CD14-positive monocyte (primary cell): ENCODE data around the gene CNOT10. TPM values are rescaled to one million over a fixed set of nuclear protein-coding genes. Genes with fewer than 3 reads are reported as not detected.
"Not testable (repeated sequence)": the region's sequence is repeated elsewhere in the genome, so short reads cannot be mapped to it uniquely, and the experiment has no call there.

Experiments used
- DNase-seq, 3 donors: peaks; one replicate each; pipeline ENCODE4 v3.0.0-alpha.2; 2011 to 2022
- H2AFZ ChIP-seq: 2 replicates; pipeline ENCODE4 v1.6.0; 2012; ENCODE audit warnings: mild to moderate bottlenecking, low read depth, low read length, inconsistent platforms; ENCODE audit not compliant: insufficient read depth, poor library complexity, severe bottlenecking
- H3K27ac ChIP-seq, 2 donors: 1 replicate in 1 of 2; 2 replicates in 1 of 2; pipeline ENCODE4 v1.5.1; 2012 to 2013; ENCODE audit warnings: low read length in 2 of 2, control low read depth in 1 of 2, inconsistent platforms in 1 of 2, low read depth in 1 of 2, mild to moderate bottlenecking in 1 of 2
- H3K27me3 ChIP-seq, 2 donors: one replicate each; pipeline versions ENCODE4 v1.6.0 to v1.6.1; 2011 to 2013; ENCODE audit warnings: low read length in 2 of 2; ENCODE audit not compliant: control insufficient read depth in 2 of 2, insufficient read depth in 2 of 2
- H3K36me3 ChIP-seq, 2 donors: replicated peaks in 1 of 2; 1 replicate in 1 of 2; 2 replicates in 1 of 2; pipeline versions ENCODE4 v1.5.1 to v1.6.1; 2012 to 2013; ENCODE audit warnings: low read length in 2 of 2, control low read depth in 1 of 2, inconsistent platforms in 1 of 2, mild to moderate bottlenecking in 1 of 2; ENCODE audit not compliant: insufficient read depth in 2 of 2, control insufficient read depth in 1 of 2
- H3K4me1 ChIP-seq, 2 donors: 1 replicate in 1 of 2; 2 replicates in 1 of 2; pipeline versions ENCODE4 v1.5.1 to v1.6.1; 2012 to 2013; ENCODE audit warnings: low read length in 2 of 2, control low read depth in 1 of 2, inconsistent platforms in 1 of 2, mild to moderate bottlenecking in 1 of 2, moderate library complexity in 1 of 2; ENCODE audit not compliant: insufficient read depth in 2 of 2, control insufficient read depth in 1 of 2
- H3K4me2 ChIP-seq: replicated peaks from 2 replicates; pipeline ENCODE3; 2012; ENCODE audit warnings: low read length, moderate library complexity, mild to moderate bottlenecking; ENCODE audit not compliant: poor library complexity, severe bottlenecking; ENCODE audit errors: extremely low read depth
- H3K4me3 ChIP-seq, 3 experiments: fragments of 200-600 bp in 1 of 3; sonication (generic) in 1 of 3; replicated peaks in 1 of 3; 1 replicate in 2 of 3; 2 replicates in 1 of 3; pipeline ENCODE4 v1.5.1; 2011 to 2013; ENCODE audit warnings: low read length in 3 of 3, mild to moderate bottlenecking in 3 of 3, control low read depth in 2 of 3, low read depth in 2 of 3, inconsistent platforms in 1 of 3, moderate library complexity in 1 of 3
- H3K79me2 ChIP-seq: 2 replicates; pipeline ENCODE4 v1.6.0; 2012; ENCODE audit warnings: mild to moderate bottlenecking, control low read depth, inconsistent platforms, low read length, moderate library complexity; ENCODE audit not compliant: insufficient read depth
- H3K9ac ChIP-seq: 2 replicates; pipeline ENCODE4 v1.6.0; 2017; ENCODE audit warnings: low read length, mild to moderate bottlenecking; ENCODE audit not compliant: insufficient read depth, poor library complexity, severe bottlenecking
- H3K9me3 ChIP-seq, 2 donors: replicated peaks in 1 of 2; 1 replicate in 1 of 2; 2 replicates in 1 of 2; pipeline versions ENCODE4 v1.5.1 to v1.6.1; 2012 to 2013; ENCODE audit warnings: low read length in 2 of 2, control low read depth in 1 of 2; ENCODE audit not compliant: control insufficient read depth in 1 of 2, insufficient read depth in 1 of 2
- H4K20me1 ChIP-seq: 2 replicates; pipeline ENCODE4 v1.6.0; 2012; ENCODE audit warnings: mild to moderate bottlenecking, low read length, control low read depth, moderate library complexity; ENCODE audit not compliant: insufficient read depth
- H3K27ac Mint-ChIP-seq, 7 donors: one replicate each; pipeline ENCODE4 v1.8.0; 2020; ENCODE audit warnings: mild to moderate bottlenecking in 7 of 7, mixed read lengths in 7 of 7, moderate library complexity in 6 of 7, inconsistent platforms in 2 of 7
- H3K27me3 Mint-ChIP-seq, 3 donors: one replicate each; pipeline ENCODE4 v1.8.0; 2021 to 2022; ENCODE audit warnings: low read depth in 3 of 3, mild to moderate bottlenecking in 3 of 3, mixed read lengths in 3 of 3, moderate library complexity in 3 of 3, inconsistent platforms in 1 of 3
- H3K36me3 Mint-ChIP-seq, 2 donors: one replicate each; pipeline ENCODE4 v1.8.0; 2020; ENCODE audit warnings: mixed read lengths in 2 of 2, inconsistent platforms in 1 of 2, mild to moderate bottlenecking in 1 of 2
- H3K4me1 Mint-ChIP-seq: one replicate; pipeline ENCODE4 v1.8.0; 2020; ENCODE audit warnings: mild to moderate bottlenecking, mixed read lengths
- H3K4me3 Mint-ChIP-seq, 2 donors: one replicate each; pipeline ENCODE4 v1.8.0; 2020; ENCODE audit warnings: mild to moderate bottlenecking in 2 of 2, mixed read lengths in 2 of 2, moderate library complexity in 1 of 2
- H3K9me3 Mint-ChIP-seq, 7 donors: one replicate each; pipeline ENCODE4 v1.8.0; 2020 to 2022; ENCODE audit warnings: mixed read lengths in 7 of 7, mild to moderate bottlenecking in 6 of 7, moderate library complexity in 6 of 7, inconsistent platforms in 2 of 7
- WGBS: methylation state at CpG from one replicate; pipeline ENCODE4 v1.1.5; 2013; ENCODE audit warnings: missing lambda C conversion rate; ENCODE audit not compliant: insufficient coverage; 5-methylcytosine and 5-hydroxymethylcytosine counted together
- intact Hi-C, 2 donors: fragments of 100-400 bp; cut with micrococcal nuclease; formaldehyde crosslinking; loops; one replicate each; pipeline versions ENCODE4 v1.15.0 to v1.15.1; 2023
- polyA plus RNA-seq, 3 donors: library from polyadenylated mRNA; depleted of rRNA in 1 of 3; unstranded in 2 of 3; stranded (reverse) in 1 of 3; fragments of 300-500 nt in 2 of 3; fragments of >200 nt in 1 of 3; fragmentation: Illumina TruSeq in 2 of 3; gene quantifications; 1 replicate in 2 of 3; 2 replicates in 1 of 3; pipeline ENCODE4 v1.2.3, GENCODE V29; 2012 to 2021
- TF ChIP-seq, protein P1 (sequence below): fragments of 200-600 bp; IDR thresholded peaks from one replicate; pipeline ENCODE4 v1.8.0; 2022; ENCODE audit warnings: antibody characterized with exemption, mild to moderate bottlenecking

CNOT10 gene
- polyA plus RNA-seq, 3 donors = 17.9 to 21.5 (median 19.6) TPM

DNA sequence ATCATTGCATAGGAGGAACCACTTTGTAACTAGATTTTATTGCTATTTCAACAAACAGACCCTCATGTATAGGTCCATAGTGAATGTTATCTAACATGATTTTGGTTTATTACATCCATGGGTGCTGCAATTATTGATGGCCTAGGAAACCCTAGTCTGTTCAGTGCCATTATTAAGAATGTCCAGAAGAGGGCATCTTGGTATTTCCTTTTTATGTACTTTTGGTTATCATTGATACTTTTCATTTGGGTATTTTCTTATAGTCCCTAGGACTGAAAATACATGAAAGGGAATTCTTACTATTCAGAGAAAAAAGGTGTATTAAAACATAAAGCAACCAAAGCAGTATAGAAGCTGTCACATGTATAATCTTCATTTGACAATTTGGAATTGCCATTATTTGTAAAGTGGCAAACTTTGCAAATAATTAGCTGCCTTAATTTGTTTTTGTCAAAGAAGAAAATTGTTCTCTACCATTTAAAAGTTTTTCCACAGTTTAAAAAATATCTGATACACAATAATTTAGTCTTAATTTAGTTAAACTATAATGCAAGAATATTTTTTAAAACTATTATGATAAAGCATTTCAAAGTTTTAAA, 48.7 kb downstream of the CNOT10 start:
- peak; percentile 6 to 19 (median 18) for DNase-seq
- no peaks in the 10 kb centered on the region for H3K9me3 Mint-ChIP-seq
- Histone ChIP-seq H4K20me1 (no peaks in the 10 kb centered on the region), H3K4me3 (no peak overlapping the region), H3K4me1 (no peaks in the 10 kb centered on the region), H2AFZ (no peak overlapping the region), H3K4me2 (no peak overlapping the region), H3K27me3 (no peaks in the 10 kb centered on the region), H3K9ac (no peak overlapping the region), H3K36me3 (peaks cover 35 to 60% of the 10 kb centered on the region in 2 donors), H3K9me3 (no peaks in the 10 kb centered on the region), H3K79me2 (no peaks in the 10 kb centered on the region), H3K27ac (no peak overlapping the region)
- H3K4me3 Mint-ChIP-seq = no peak overlapping the region
- intact Hi-C loops = loop anchor here in 1 of 2 donors (5.0 kb wide), 1 partner anchor 199 kb away; no protein-coding TSS in a partner anchor
- H3K36me3 Mint-ChIP-seq = peaks cover 41 to 61% of the 10 kb centered on the region in 2 donors
- H3K27me3 Mint-ChIP-seq = peaks cover 0 to 1% (median 0%) of the 10 kb centered on the region in 3 donors
- H3K27ac Mint-ChIP-seq = no peak overlapping the region
- TF ChIP-seq, protein P1, sequence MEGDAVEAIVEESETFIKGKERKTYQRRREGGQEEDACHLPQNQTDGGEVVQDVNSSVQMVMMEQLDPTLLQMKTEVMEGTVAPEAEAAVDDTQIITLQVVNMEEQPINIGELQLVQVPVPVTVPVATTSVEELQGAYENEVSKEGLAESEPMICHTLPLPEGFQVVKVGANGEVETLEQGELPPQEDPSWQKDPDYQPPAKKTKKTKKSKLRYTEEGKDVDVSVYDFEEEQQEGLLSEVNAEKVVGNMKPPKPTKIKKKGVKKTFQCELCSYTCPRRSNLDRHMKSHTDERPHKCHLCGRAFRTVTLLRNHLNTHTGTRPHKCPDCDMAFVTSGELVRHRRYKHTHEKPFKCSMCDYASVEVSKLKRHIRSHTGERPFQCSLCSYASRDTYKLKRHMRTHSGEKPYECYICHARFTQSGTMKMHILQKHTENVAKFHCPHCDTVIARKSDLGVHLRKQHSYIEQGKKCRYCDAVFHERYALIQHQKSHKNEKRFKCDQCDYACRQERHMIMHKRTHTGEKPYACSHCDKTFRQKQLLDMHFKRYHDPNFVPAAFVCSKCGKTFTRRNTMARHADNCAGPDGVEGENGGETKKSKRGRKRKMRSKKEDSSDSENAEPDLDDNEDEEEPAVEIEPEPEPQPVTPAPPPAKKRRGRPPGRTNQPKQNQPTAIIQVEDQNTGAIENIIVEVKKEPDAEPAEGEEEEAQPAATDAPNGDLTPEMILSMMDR = peak; percentile 79
- H3K4me1 Mint-ChIP-seq = no peaks in the 10 kb centered on the region

DNA sequence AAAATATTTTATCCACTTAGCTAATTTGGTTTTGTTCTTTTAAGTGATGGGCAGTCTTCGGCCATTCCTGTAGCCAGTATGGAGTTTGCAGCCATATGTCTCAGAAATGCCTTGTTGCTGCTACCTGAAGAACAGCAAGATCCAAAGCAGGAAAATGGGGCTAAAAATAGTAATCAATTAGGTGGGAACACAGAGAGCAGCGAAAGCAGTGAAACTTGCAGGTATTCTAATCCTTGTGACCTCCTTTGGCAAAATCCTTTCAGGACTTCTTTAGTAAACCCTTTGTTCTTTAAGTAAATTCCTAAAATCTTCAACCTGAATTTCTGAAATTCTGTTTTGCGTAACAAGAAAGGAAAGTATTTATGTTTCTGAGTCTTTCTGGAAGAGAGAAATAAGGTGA, 49.8 kb downstream of the CNOT10 start:
- Histone ChIP-seq H3K36me3 (peaks cover 36 to 62% of the 10 kb centered on the region in 2 donors), H3K27me3 (no peaks in the 10 kb centered on the region), H3K4me2 (no peak overlapping the region), H3K4me1 (no peaks in the 10 kb centered on the region), H3K9me3 (no peaks in the 10 kb centered on the region), H3K4me3 (no peak overlapping the region), H3K27ac (no peak overlapping the region), H4K20me1 (no peaks in the 10 kb centered on the region), H3K79me2 (no peaks in the 10 kb centered on the region), H3K9ac (no peak overlapping the region), H2AFZ (no peak overlapping the region)
- H3K4me1 Mint-ChIP-seq = no peaks in the 10 kb centered on the region
- intact Hi-C loops = loop anchor here in 1 of 2 donors (5.0 kb wide), 1 partner anchor 198 kb away; no protein-coding TSS in a partner anchor
- H3K9me3 Mint-ChIP-seq = no peaks in the 10 kb centered on the region
- H3K36me3 Mint-ChIP-seq = peaks cover 44 to 64% of the 10 kb centered on the region in 2 donors
- DNase-seq = no peak
- no peak overlapping the region for H3K4me3 Mint-ChIP-seq
- peak overlapping the region in 1 of 7 donors; percentile 28 for H3K27ac Mint-ChIP-seq
- 100% methylated on average over 1 of the region's 3 CpGs for WGBS
- peaks cover 0 to 1% (median 0%) of the 10 kb centered on the region in 3 donors for H3K27me3 Mint-ChIP-seq
- TF ChIP-seq, protein P1 = no peak

DNA sequence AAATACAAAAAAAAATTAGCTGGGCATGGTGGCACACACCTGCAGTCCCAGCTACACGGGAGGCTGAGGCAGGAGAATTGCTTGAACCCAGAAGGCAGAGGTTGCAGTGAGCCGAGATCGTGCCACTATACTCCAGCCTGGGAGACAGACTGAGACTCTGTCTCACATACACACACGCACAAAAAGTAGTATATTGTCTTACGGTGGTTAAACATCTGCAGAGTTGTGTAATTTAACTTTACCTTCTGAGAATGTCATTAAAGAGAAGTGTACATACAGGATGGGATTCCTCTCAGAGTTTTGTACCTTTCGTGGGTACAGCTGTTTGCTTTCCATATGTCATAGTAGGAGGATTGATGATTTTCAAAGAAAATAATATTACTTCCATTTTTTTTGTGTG, 58.5 kb downstream of the CNOT10 start:
- H3K4me3 Mint-ChIP-seq, H3K9ac ChIP-seq, H3K9me3 Mint-ChIP-seq, H3K9me3 ChIP-seq, H4K20me1 ChIP-seq, H2AFZ ChIP-seq, H3K4me3 ChIP-seq, H3K79me2 ChIP-seq, H3K4me1 Mint-ChIP-seq, H3K27ac ChIP-seq, DNase-seq, H3K27me3 Mint-ChIP-seq, H3K27me3 ChIP-seq, H3K4me1 ChIP-seq, H3K4me2 ChIP-seq, intact Hi-C loops: not testable (repeated sequence)
- H3K36me3 ChIP-seq = peaks cover 19 to 46% of the 10 kb centered on the region in 2 donors
- 40% methylated on average over 1 of the region's 6 CpGs for WGBS
- Mint-ChIP-seq H3K27ac (peak overlapping the region in 1 of 7 donors; percentile 10), H3K36me3 (peaks cover 31 to 43% of the 10 kb centered on the region in 2 donors)
